ENCODE data around the gene OS9. TPM values are rescaled to one million over a fixed set of nuclear protein-coding genes. Genes with fewer than 3 reads are reported as not detected.
A peak's percentile ranks its signal among the peaks of the same experiment; 100 is the strongest.

Gene OS9
- total RNA-seq, 2 experiments from 2014 or later: 108 to 112 TPM

- Mint-ChIP-seq H3K27ac (peak overlapping the region; percentile 59), H3K4me3 (no peak overlapping the region), H3K4me1 (ENCODE audit: low read depth) (peaks cover 21% of the 10 kb centered on the region), H3K36me3 (ENCODE audit: low read depth) (peaks cover 72% of the 10 kb centered on the region), H3K9me3 (no peaks in the 10 kb centered on the region), H3K27me3 (no peaks in the 10 kb centered on the region)
- H3K4me1 ChIP-seq (ENCODE audit: insufficient read depth, low read length): peaks cover 10% of the 10 kb centered on the region
- H3K9me3 ChIP-seq (ENCODE audit: control insufficient read depth in 1 of 2, insufficient read depth in 1 of 2, low read length in 2 of 2): peaks cover 0 to 12% of the 10 kb centered on the region in 2 experiments
- ChIA-PET POLR2A (interaction anchor here (1.3 to 1.5 kb wide), 2 partner anchors 16 to 32 kb away, joined by 4 to 10 read pairs; no protein-coding TSS in a partner anchor), CTCF (no interaction called here)
- no peaks in the 10 kb centered on the region for H3K27me3 ChIP-seq (ENCODE audit: control insufficient read depth in 1 of 2, insufficient read depth in 2 of 2, low read length in 2 of 2)
- ATAC-seq (ENCODE audit: poor library complexity): no peak
- H3K36me3 ChIP-seq (ENCODE audit: insufficient read depth, low read length): peaks cover 49% of the 10 kb centered on the region
- TF ChIP-seq CTCF (IDR thresholded peaks at IDR 0.05): no peak
- H3K4me3 ChIP-seq (ENCODE audit: low read length): no peak overlapping the region
- peak in 1 of 14 experiments; percentile 28 for DNase-seq
- H3K27ac ChIP-seq (ENCODE audit: low read depth in 1 of 2, low read length in 2 of 2): peak overlapping the region in 1 of 2 donors; percentile 31
- intact Hi-C loops (cut with DNase I, micrococcal nuclease): no loop called here
Observed at GRCh38 chr12:57724936-57725740, 31.2 kb downstream of the OS9 start.

DNA sequence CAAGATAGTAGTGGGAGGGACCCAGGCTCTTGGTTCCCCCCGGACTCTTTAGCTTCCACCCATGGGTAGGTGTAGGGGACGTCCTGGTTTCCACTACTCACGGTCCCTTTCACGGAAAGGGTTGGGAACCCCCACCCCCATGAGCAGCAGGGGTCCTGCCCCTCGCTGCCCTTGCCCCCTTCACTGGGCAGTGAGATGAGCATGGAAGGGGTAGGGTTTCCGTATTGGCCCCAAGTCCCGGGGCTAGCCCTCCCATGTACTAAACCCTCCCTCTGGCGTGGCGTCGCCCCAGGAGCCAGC lies 31.9 kb downstream of the OS9 start:
- peaks cover 21% of the 10 kb centered on the region for H3K4me1 Mint-ChIP-seq (ENCODE audit: low read depth)
- TF ChIP-seq CTCF (IDR thresholded peaks at IDR 0.05): no peak
- no peak for DNase-seq
- Histone ChIP-seq H3K36me3 (ENCODE audit: insufficient read depth, low read length) (peaks cover 49% of the 10 kb centered on the region), H3K9me3 (ENCODE audit: control insufficient read depth in 1 of 2, insufficient read depth in 1 of 2, low read length in 2 of 2) (peaks cover 0 to 12% of the 10 kb centered on the region in 2 experiments), H3K4me1 (ENCODE audit: insufficient read depth, low read length) (peaks cover 10% of the 10 kb centered on the region), H3K4me3 (ENCODE audit: low read length) (no peak overlapping the region), H3K27ac (ENCODE audit: low read depth in 1 of 2, low read length in 2 of 2) (no peak overlapping the region), H3K27me3 (ENCODE audit: control insufficient read depth in 1 of 2, insufficient read depth in 2 of 2, low read length in 2 of 2) (no peaks in the 10 kb centered on the region)
- H3K4me3 Mint-ChIP-seq: no peak overlapping the region
- POLR2A ChIA-PET: interaction anchor here (0.9 kb wide), 1 partner anchor 11 kb away, joined by 3 read pairs; no protein-coding TSS in a partner anchor
- intact Hi-C loops (cut with DNase I, micrococcal nuclease): no loop called here
- no peaks in the 10 kb centered on the region for H3K9me3 Mint-ChIP-seq
- peak overlapping the region; percentile 17 for H3K27ac Mint-ChIP-seq
- CTCF ChIA-PET: no interaction called here
- H3K36me3 Mint-ChIP-seq (ENCODE audit: low read depth): peaks cover 73% of the 10 kb centered on the region
- no peak for ATAC-seq (ENCODE audit: poor library complexity)
- no peaks in the 10 kb centered on the region for H3K27me3 Mint-ChIP-seq

DNA sequence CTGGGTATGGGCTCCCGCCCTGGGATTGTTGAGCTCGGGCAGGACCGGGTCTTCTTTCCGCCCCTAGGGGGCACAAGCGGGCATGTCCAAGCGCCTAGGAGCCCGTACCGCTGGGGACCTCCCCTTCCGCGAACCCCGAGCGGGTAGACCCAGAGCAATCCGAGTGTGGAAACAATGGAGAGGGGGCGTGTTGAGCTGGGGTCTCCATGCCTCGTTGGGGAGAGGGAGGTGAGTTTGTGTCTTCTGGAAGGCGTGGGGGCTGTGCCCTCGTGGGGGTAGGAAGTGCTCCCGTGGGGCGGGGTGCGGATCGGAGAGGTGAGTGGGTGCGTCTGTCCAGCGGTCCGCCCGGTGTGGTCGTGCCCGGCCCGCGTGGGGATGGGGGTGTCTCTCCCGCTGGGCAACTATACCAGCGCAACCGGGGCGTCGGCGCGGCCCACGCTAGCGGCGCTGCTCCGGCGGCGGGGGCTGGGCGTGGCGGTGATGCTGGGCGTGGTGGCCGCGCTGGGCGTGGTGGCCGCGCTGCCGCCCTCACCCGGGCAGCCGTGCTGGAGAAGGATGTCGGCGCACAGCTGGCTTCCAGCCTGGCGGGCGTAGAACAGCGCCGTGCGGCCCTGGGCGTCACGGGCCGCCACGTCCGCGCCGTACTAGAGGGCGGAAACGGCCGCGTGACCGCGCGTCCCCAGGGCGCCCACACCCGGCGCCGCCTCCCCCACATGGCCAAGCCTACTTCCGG lies 32.4 kb downstream of the OS9 start:
- Histone ChIP-seq H3K4me3 (ENCODE audit: low read length) (no peak overlapping the region), H3K9me3 (ENCODE audit: control insufficient read depth in 1 of 2, insufficient read depth in 1 of 2, low read length in 2 of 2) (peaks cover 0 to 12% of the 10 kb centered on the region in 2 experiments), H3K27me3 (ENCODE audit: control insufficient read depth in 1 of 2, insufficient read depth in 2 of 2, low read length in 2 of 2) (no peaks in the 10 kb centered on the region), H3K36me3 (ENCODE audit: insufficient read depth, low read length) (peaks cover 51% of the 10 kb centered on the region), H3K27ac (ENCODE audit: low read depth in 1 of 2, low read length in 2 of 2) (no peak overlapping the region), H3K4me1 (ENCODE audit: insufficient read depth, low read length) (peaks cover 10% of the 10 kb centered on the region)
- Mint-ChIP-seq H3K36me3 (ENCODE audit: low read depth) (peaks cover 73% of the 10 kb centered on the region), H3K4me1 (ENCODE audit: low read depth) (peaks cover 21% of the 10 kb centered on the region), H3K27ac (peak overlapping the region; percentile 17), H3K9me3 (no peaks in the 10 kb centered on the region), H3K27me3 (no peaks in the 10 kb centered on the region), H3K4me3 (no peak overlapping the region)
- ATAC-seq (ENCODE audit: poor library complexity) (no peak), DNase-seq (peak in 6 of 14 experiments; percentile 28 to 61 (median 37))
- intact Hi-C loops (cut with DNase I, micrococcal nuclease): no loop called here
- ChIA-PET CTCF (no interaction called here), POLR2A (interaction anchor here (0.9 kb wide), 2 partner anchors 11 to 15 kb away, joined by 3 read pairs; no protein-coding TSS in a partner anchor)
- TF ChIP-seq CTCF (IDR thresholded peaks at IDR 0.05): no peak
